Activated naive CD8-positive, alpha-beta T cell treated with anti-CD3 and anti-CD28 coated beads, Interleukin-2, amount 50 U/mL, for 16 hours (primary cell): ENCODE measurements around the gene KLHDC3.
A peak's percentile ranks its signal among the peaks of the same experiment; 100 is the strongest.

ENCODE experiments used
- DNase-seq: peaks from one replicate; pipeline ENCODE4 v3.0.0-alpha.2; 2020; ENCODE audit warnings: low read depth, low spot score

Gene KLHDC3

GRCh38 chr6:43058531-43058930 is 44.5 kb downstream of the KLHDC3 start:
- no peak for DNase-seq

DNA sequence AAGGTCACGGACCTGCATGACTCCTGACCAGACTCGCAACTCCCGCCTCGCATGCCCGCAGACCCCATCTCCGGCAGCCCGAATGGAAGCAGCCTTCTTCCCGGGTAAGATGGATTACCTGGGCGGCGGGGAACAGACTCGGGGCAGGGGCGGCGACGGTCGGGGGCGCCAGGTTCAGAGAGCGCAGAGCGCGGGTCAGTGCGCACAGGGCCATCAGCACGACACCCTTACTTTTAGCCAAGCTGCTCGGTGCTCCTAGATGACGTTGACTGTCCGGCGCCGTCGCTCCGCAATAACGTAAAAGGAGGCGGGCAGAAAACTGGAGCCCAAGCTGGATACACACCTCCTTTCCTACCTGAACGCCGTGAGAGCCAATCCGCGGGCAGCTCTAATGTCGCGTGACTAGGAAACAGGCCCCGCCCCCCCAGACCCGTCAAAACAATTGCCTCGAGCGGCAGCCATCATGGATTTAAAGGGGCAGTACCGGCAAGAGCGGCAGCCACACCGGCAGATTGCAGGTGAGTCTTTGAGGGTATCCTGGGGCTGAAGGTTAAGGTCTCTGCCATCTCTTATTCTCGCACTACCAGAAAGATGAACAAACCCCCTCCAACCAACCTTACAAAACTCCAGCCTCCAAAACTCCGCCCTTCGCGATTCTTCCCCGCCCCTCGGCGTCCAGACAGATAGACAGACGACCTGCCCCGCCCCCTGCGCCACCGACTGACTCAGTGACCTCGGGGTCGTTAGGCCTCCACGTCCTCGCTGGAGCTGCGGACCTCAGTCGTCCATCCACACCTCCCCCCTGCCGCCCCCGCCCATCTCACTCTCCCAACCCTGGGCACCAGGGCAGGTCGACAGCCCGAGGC is 45.4 kb downstream of the KLHDC3 start, which contains the start of the genes KLC4 and MRPL2:
Gene KLC4 (plus strand): TSS at position 464 of the 866 bp plus-strand sequence. CDS start 1,705 bp downstream, outside the sequence.
Gene MRPL2 (minus strand): TSS at position 267 of the 866 bp plus-strand sequence. CDS start 53 bp downstream, at position 214.
- DNase-seq: peak; percentile 95

DNA sequence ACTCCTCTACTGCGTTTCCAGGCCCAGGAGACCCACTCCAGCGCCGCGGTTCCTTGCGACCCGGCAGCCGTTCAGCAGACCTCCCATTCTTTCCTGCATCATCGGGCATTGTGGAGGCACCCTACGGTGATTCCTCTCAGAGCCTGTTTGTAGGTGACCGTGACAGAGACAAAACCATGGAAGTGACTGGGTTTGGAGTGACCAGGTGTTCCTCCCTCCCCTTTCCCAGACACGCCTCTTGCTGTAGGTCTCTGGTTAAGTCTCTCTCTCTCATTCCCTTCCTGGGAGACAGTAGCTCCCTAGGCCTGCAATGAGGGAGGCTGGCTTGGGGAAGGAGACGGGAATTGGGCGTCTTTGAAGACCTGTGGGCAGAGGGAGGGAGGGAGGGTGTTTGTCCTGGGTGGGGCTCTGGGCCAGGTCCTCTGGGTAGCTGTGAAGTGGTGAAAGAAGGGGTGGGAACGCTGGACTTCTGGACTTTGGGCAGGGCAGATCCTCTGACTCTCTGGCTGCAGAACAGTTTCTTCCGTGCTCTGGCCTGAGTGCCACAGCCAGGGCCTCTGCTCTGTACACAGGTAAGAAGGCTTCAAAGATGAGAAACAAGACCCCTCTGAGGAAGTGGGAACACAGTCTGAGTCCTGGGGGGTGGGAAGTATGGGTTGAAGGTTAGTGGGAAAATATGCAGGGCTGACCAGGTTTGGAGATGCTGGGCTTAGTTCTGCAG is 46.1 kb downstream of the KLHDC3 start:
- no peak for DNase-seq

GRCh38 chr6:43060755-43061633 is 46.9 kb downstream of the KLHDC3 start:
- no peak for DNase-seq

- no peak for DNase-seq
Observed at GRCh38 chr6:43061861-43062260, 47.8 kb downstream of the KLHDC3 start.

GRCh38 chr6:43062818-43063217 is 48.8 kb downstream of the KLHDC3 start:
- no peak for DNase-seq

- DNase-seq: no peak
Observed at GRCh38 chr6:43070028-43070632, 56.1 kb downstream of the KLHDC3 start.
